ENCODE measurements around the gene SLC7A1. TPM values are rescaled to one million over a fixed set of nuclear protein-coding genes. Genes with fewer than 3 reads are reported as not detected.

SLC7A1 gene
- total RNA-seq, 3 donors from 2014 or later (not counting 1 experiment from before 2014, with no cell fraction given): 8.7 to 12.6 (median 10.2) TPM

GRCh38 chr13:29567411-29567810 lies 28.1 kb downstream of the SLC7A1 start:
- H3K4me1 Mint-ChIP-seq: peaks cover 0 to 34% of the 10 kb centered on the region in 2 donors
- no peak overlapping the region for H3K27ac ChIP-seq (ENCODE audit: low read length)
- no peaks in the 10 kb centered on the region for H3K4me1 ChIP-seq (ENCODE audit: control insufficient read depth, insufficient read depth, low read length)
- H3K9me3 ChIP-seq (ENCODE audit: control insufficient read depth, insufficient read depth, low read length): no peaks in the 10 kb centered on the region
- WGBS (ENCODE audit: insufficient coverage): 97% methylated on average over 9 of the region's 9 CpGs
- H3K27me3 Mint-ChIP-seq (ENCODE audit: low read depth in 2 of 2): no peaks in the 10 kb centered on the region
- no peaks in the 10 kb centered on the region for H3K27me3 ChIP-seq (ENCODE audit: control insufficient read depth, insufficient read depth, low read length)
- no peaks in the 10 kb centered on the region for H3K36me3 Mint-ChIP-seq
- no peak overlapping the region for H3K4me3 ChIP-seq (ENCODE audit: low read length)
- intact Hi-C loops (cut with micrococcal nuclease): no loop called here
- H3K4me3 Mint-ChIP-seq: no peak overlapping the region
- H3K9me3 Mint-ChIP-seq: no peaks in the 10 kb centered on the region
- H3K27ac Mint-ChIP-seq: no peak overlapping the region
- H3K36me3 ChIP-seq (ENCODE audit: control insufficient read depth, insufficient read depth, low read length): no peaks in the 10 kb centered on the region
- ATAC-seq (no peak), DNase-seq (no peak)
- TF ChIP-seq CTCF (IDR thresholded peaks at IDR 0.05): no peak

GRCh38 chr13:29566206-29566605 lies 29.3 kb downstream of the SLC7A1 start:
- intact Hi-C loops (cut with micrococcal nuclease): no loop called here
- H3K9me3 ChIP-seq (ENCODE audit: control insufficient read depth, insufficient read depth, low read length): no peaks in the 10 kb centered on the region
- no peak overlapping the region for H3K4me3 ChIP-seq (ENCODE audit: low read length)
- Mint-ChIP-seq H3K27ac (no peak overlapping the region), H3K9me3 (no peaks in the 10 kb centered on the region), H3K27me3 (ENCODE audit: low read depth in 2 of 2) (no peaks in the 10 kb centered on the region), H3K36me3 (no peaks in the 10 kb centered on the region), H3K4me1 (peaks cover 0 to 29% of the 10 kb centered on the region in 2 donors), H3K4me3 (no peak overlapping the region)
- H3K27ac ChIP-seq (ENCODE audit: low read length): no peak overlapping the region
- no peaks in the 10 kb centered on the region for H3K36me3 ChIP-seq (ENCODE audit: control insufficient read depth, insufficient read depth, low read length)
- ATAC-seq (no peak), DNase-seq (no peak)
- no peaks in the 10 kb centered on the region for H3K4me1 ChIP-seq (ENCODE audit: control insufficient read depth, insufficient read depth, low read length)
- no peaks in the 10 kb centered on the region for H3K27me3 ChIP-seq (ENCODE audit: control insufficient read depth, insufficient read depth, low read length)
- WGBS (ENCODE audit: insufficient coverage): 96% methylated on average over 7 of the region's 7 CpGs
- no peak for TF ChIP-seq CTCF (IDR thresholded peaks at IDR 0.05)

GRCh38 chr13:29564818-29565217 lies 30.7 kb downstream of the SLC7A1 start:
- H3K9me3 Mint-ChIP-seq: no peaks in the 10 kb centered on the region
- DNase-seq (no peak), ATAC-seq (no peak)
- H3K27me3 Mint-ChIP-seq (ENCODE audit: low read depth in 2 of 2): no peaks in the 10 kb centered on the region
- peaks cover 0 to 29% of the 10 kb centered on the region in 2 donors for H3K4me1 Mint-ChIP-seq
- intact Hi-C loops (cut with micrococcal nuclease): no loop called here
- H3K4me1 ChIP-seq (ENCODE audit: control insufficient read depth, insufficient read depth, low read length): no peaks in the 10 kb centered on the region
- TF ChIP-seq CTCF (IDR thresholded peaks at IDR 0.05): no peak
- H3K36me3 Mint-ChIP-seq: no peaks in the 10 kb centered on the region
- H3K36me3 ChIP-seq (ENCODE audit: control insufficient read depth, insufficient read depth, low read length): no peaks in the 10 kb centered on the region
- no peak overlapping the region for H3K27ac ChIP-seq (ENCODE audit: low read length)
- no peaks in the 10 kb centered on the region for H3K9me3 ChIP-seq (ENCODE audit: control insufficient read depth, insufficient read depth, low read length)
- H3K4me3 ChIP-seq (ENCODE audit: low read length): no peak overlapping the region
- H3K27me3 ChIP-seq (ENCODE audit: control insufficient read depth, insufficient read depth, low read length): no peaks in the 10 kb centered on the region
- no peak overlapping the region for H3K4me3 Mint-ChIP-seq
- H3K27ac Mint-ChIP-seq: no peak overlapping the region

GRCh38 chr13:29564373-29564772 lies 31.1 kb downstream of the SLC7A1 start:
- Histone ChIP-seq H3K27me3 (ENCODE audit: control insufficient read depth, insufficient read depth, low read length) (no peaks in the 10 kb centered on the region), H3K9me3 (ENCODE audit: control insufficient read depth, insufficient read depth, low read length) (no peaks in the 10 kb centered on the region), H3K27ac (ENCODE audit: low read length) (no peak overlapping the region), H3K4me3 (ENCODE audit: low read length) (no peak overlapping the region), H3K4me1 (ENCODE audit: control insufficient read depth, insufficient read depth, low read length) (no peaks in the 10 kb centered on the region), H3K36me3 (ENCODE audit: control insufficient read depth, insufficient read depth, low read length) (no peaks in the 10 kb centered on the region)
- H3K36me3 Mint-ChIP-seq: no peaks in the 10 kb centered on the region
- ATAC-seq (no peak), DNase-seq (no peak)
- no peak overlapping the region for H3K4me3 Mint-ChIP-seq
- no peaks in the 10 kb centered on the region for H3K9me3 Mint-ChIP-seq
- 93% methylated on average over 5 of the region's 5 CpGs for WGBS (ENCODE audit: insufficient coverage)
- no peak for TF ChIP-seq CTCF (IDR thresholded peaks at IDR 0.05)
- peaks cover 0 to 29% of the 10 kb centered on the region in 2 donors for H3K4me1 Mint-ChIP-seq
- H3K27me3 Mint-ChIP-seq (ENCODE audit: low read depth in 2 of 2): no peaks in the 10 kb centered on the region
- intact Hi-C loops (cut with micrococcal nuclease): no loop called here
- no peak overlapping the region for H3K27ac Mint-ChIP-seq
